H9 (cell line): Measurements from ENCODE around the gene ZNF485. TPM values are rescaled to one million over a fixed set of nuclear protein-coding genes. Genes with fewer than 3 reads are reported as not detected.

Source experiments
- DNase-seq: peaks from one replicate; pipeline ENCODE4 v3.0.0-alpha.2; 2017
- H2AFZ ChIP-seq: one replicate; pipeline ENCODE4 v1.6.1; 2013; ENCODE audit warnings: mild to moderate bottlenecking, low read length, control low read depth, moderate library complexity
- H2AK5ac ChIP-seq: 2 replicates; pipeline ENCODE4 v1.6.1; 2013; ENCODE audit warnings: low read length, control low read depth, mixed read lengths; ENCODE audit not compliant: insufficient read length
- H2BK120ac ChIP-seq: one replicate; pipeline ENCODE4 v1.6.1; 2013; ENCODE audit warnings: low read depth, mild to moderate bottlenecking, low read length, control low read depth, inconsistent platforms; ENCODE audit not compliant: poor library complexity, severe bottlenecking
- H2BK12ac ChIP-seq: 2 replicates; pipeline ENCODE4 v1.6.1; 2013; ENCODE audit warnings: low read length, control low read depth, mixed read lengths, low read depth; ENCODE audit not compliant: insufficient read length
- H2BK15ac ChIP-seq: 2 replicates; pipeline ENCODE4 v1.6.1; 2013; ENCODE audit warnings: low read depth, low read length, control low read depth
- H2BK20ac ChIP-seq: one replicate; pipeline ENCODE4 v1.6.1; 2013; ENCODE audit warnings: low read depth, mild to moderate bottlenecking, low read length, control low read depth, inconsistent platforms; ENCODE audit not compliant: poor library complexity, severe bottlenecking
- H2BK5ac ChIP-seq: 2 replicates; pipeline ENCODE4 v1.6.1; 2013; ENCODE audit warnings: low read length, control low read depth, mixed read lengths; ENCODE audit not compliant: insufficient read length
- H3K14ac ChIP-seq: 2 replicates; pipeline ENCODE4 v1.6.1; 2013; ENCODE audit warnings: low read length, control low read depth; ENCODE audit not compliant: insufficient read depth
- H3K18ac ChIP-seq: 2 replicates; pipeline ENCODE4 v1.6.1; 2013; ENCODE audit warnings: low read depth, mild to moderate bottlenecking, mixed read lengths, low read length, control low read depth; ENCODE audit not compliant: insufficient read length
- H3K23ac ChIP-seq: 2 replicates; pipeline ENCODE4 v1.6.1; 2013; ENCODE audit warnings: low read length, control low read depth, mixed read lengths, low read depth; ENCODE audit not compliant: insufficient read length
- H3K23me2 ChIP-seq: 2 replicates; pipeline ENCODE4 v1.6.1; 2013; ENCODE audit warnings: low read depth, mild to moderate bottlenecking, mixed read lengths, low read length, control low read depth; ENCODE audit not compliant: insufficient read length, poor library complexity, severe bottlenecking
- H3K27ac ChIP-seq: 2 replicates; pipeline ENCODE4 v1.5.1; 2013; ENCODE audit warnings: low read length, control low read depth, mixed read lengths, low read depth; ENCODE audit not compliant: insufficient read length
- H3K27me3 ChIP-seq: 2 replicates; pipeline ENCODE4 v1.6.1; 2013; ENCODE audit warnings: low read length, control low read depth, inconsistent platforms; ENCODE audit not compliant: insufficient read depth
- H3K4ac ChIP-seq: 2 replicates; pipeline ENCODE4 v1.6.1; 2013; ENCODE audit warnings: low read depth, mild to moderate bottlenecking, control low read depth, inconsistent platforms, low read length, moderate library complexity
- H3K4me1 ChIP-seq: 2 replicates; pipeline ENCODE4 v1.6.1; 2013; ENCODE audit warnings: low read length, control low read depth, inconsistent platforms; ENCODE audit not compliant: insufficient read depth
- H3K4me2 ChIP-seq: 2 replicates; pipeline ENCODE4 v1.6.1; 2013; ENCODE audit warnings: low read length, control low read depth, mixed read lengths; ENCODE audit not compliant: insufficient read length, insufficient read depth
- H3K56ac ChIP-seq: 2 replicates; pipeline ENCODE4 v1.6.1; 2013; ENCODE audit warnings: low read depth, mild to moderate bottlenecking, mixed read lengths, low read length, control low read depth; ENCODE audit not compliant: insufficient read length
- H3K79me1 ChIP-seq: 2 replicates; pipeline ENCODE4 v1.6.1; 2013; ENCODE audit warnings: low read depth, mild to moderate bottlenecking, moderate library complexity, low read length, control low read depth, inconsistent platforms; ENCODE audit not compliant: insufficient read depth, poor library complexity, severe bottlenecking
- H3K79me2 ChIP-seq: 2 replicates; pipeline ENCODE4 v1.6.1; 2013; ENCODE audit warnings: low read length, control low read depth, inconsistent platforms; ENCODE audit not compliant: insufficient read depth
- H3K9ac ChIP-seq: 2 replicates; pipeline ENCODE4 v1.6.1; 2013; ENCODE audit warnings: low read length, control low read depth, mixed read lengths; ENCODE audit not compliant: insufficient read length; ENCODE audit errors: extremely low read depth
- H3K9me3 ChIP-seq: one replicate; pipeline ENCODE4 v1.6.1; 2013; ENCODE audit warnings: low read depth, low read length, inconsistent platforms; ENCODE audit not compliant: control insufficient read depth
- H3T11ph ChIP-seq: one replicate; pipeline ENCODE4 v1.6.1; 2013; ENCODE audit warnings: mild to moderate bottlenecking, low read length, control low read depth, inconsistent platforms
- H4K20me1 ChIP-seq: one replicate; pipeline ENCODE4 v1.6.1; 2013; ENCODE audit not compliant: control insufficient read depth, insufficient read length, insufficient read depth
- H4K5ac ChIP-seq: 2 replicates; pipeline ENCODE4 v1.6.1; 2013; ENCODE audit warnings: low read depth, mild to moderate bottlenecking, mixed read lengths, low read length, control low read depth; ENCODE audit not compliant: insufficient read length
- H4K8ac ChIP-seq: replicated peaks from 2 replicates; pipeline ENCODE4 v1.6.1; 2013; ENCODE audit warnings: low read length, control low read depth, mixed read lengths, low read depth; ENCODE audit not compliant: insufficient read length
- H4K91ac ChIP-seq: 2 replicates; pipeline ENCODE4 v1.6.1; 2013; ENCODE audit warnings: low read depth, mild to moderate bottlenecking, moderate library complexity, mixed read lengths, low read length, control low read depth; ENCODE audit not compliant: insufficient read length
- H3K27ac Mint-ChIP-seq, 3 experiments: 2 replicates in 2 of 3; 3 replicates in 1 of 3; pipeline ENCODE4 v1.8.0; 2020 to 2021; ENCODE audit warnings: mixed read lengths in 3 of 3, mild to moderate bottlenecking in 1 of 3, moderate library complexity in 1 of 3
- H3K27me3 Mint-ChIP-seq: 2 replicates; pipeline ENCODE4 v1.8.0; 2021; ENCODE audit warnings: low read depth, mild to moderate bottlenecking, moderate library complexity, mixed read lengths
- H3K36me3 Mint-ChIP-seq, 3 experiments: 2 replicates in 2 of 3; 3 replicates in 1 of 3; pipeline ENCODE4 v1.8.0; 2020 to 2021; ENCODE audit warnings: low read depth in 3 of 3, mixed read lengths in 3 of 3; ENCODE audit not compliant: insufficient read depth in 1 of 3
- H3K4me1 Mint-ChIP-seq, 2 experiments: 2 replicates each; pipeline ENCODE4 v1.8.0; 2020; ENCODE audit warnings: mixed read lengths in 2 of 2
- H3K4me3 Mint-ChIP-seq, 2 experiments: 2 replicates in 1 of 2; 3 replicates in 1 of 2; pipeline ENCODE4 v1.8.0; 2020 to 2021; ENCODE audit warnings: mild to moderate bottlenecking in 2 of 2, mixed read lengths in 2 of 2, moderate library complexity in 1 of 2
- H3K9me3 Mint-ChIP-seq, 2 experiments: 2 replicates in 1 of 2; 3 replicates in 1 of 2; pipeline ENCODE4 v1.8.0; 2020; ENCODE audit warnings: mild to moderate bottlenecking in 2 of 2, mixed read lengths in 2 of 2, moderate library complexity in 1 of 2
- CTCF ChIP-seq: fragments of 200-600 bp; sonication (generic); conservative IDR thresholded peaks from 3 replicates; pipeline ENCODE4 v1.8.0; 2021; ENCODE audit warnings: antibody characterized with exemption, mild to moderate bottlenecking
- total RNA-seq: library from RNA; stranded (reverse); gene quantifications from 2 replicates; pipeline ENCODE4 v1.2.1, GENCODE V29; 2021

The ZNF485 gene
- total RNA-seq, 1 experiment from 2014 or later, result 8.9 TPM

- H3K23me2 ChIP-seq, result peaks cover 9% of the 10 kb centered on the region
- Mint-ChIP-seq H3K27ac (no peak overlapping the region; a peak in 1 of 7 replicates), H3K36me3 (peaks cover 72 to 74% (median 74%) of the 10 kb centered on the region in 3 experiments), H3K27me3 (peaks cover 4% of the 10 kb centered on the region; the same call in 1 of the 2 replicates), H3K4me3 (no peak overlapping the region), H3K4me1 (peaks cover 9 to 10% of the 10 kb centered on the region in 2 experiments), H3K9me3 (peaks cover 25 to 42% of the 10 kb centered on the region in 2 experiments)
- no peak overlapping the region for H3T11ph ChIP-seq
- no peak overlapping the region for H2BK12ac ChIP-seq
- no peak overlapping the region for H4K8ac ChIP-seq
- no peaks in the 10 kb centered on the region; the same call in 1 of the 2 replicates for H3K27me3 ChIP-seq
- TF ChIP-seq CTCF, result no peak
- H3K56ac ChIP-seq, result no peak overlapping the region
- no peak overlapping the region for H3K14ac ChIP-seq
- H2BK120ac ChIP-seq, result no peak overlapping the region
- H2AFZ ChIP-seq, result no peak overlapping the region
- no peaks in the 10 kb centered on the region for H3K4me1 ChIP-seq
- no peak overlapping the region for H3K4ac ChIP-seq
- H2BK15ac ChIP-seq, result no peak overlapping the region
- no peak overlapping the region for H2BK5ac ChIP-seq
- no peak overlapping the region for H4K5ac ChIP-seq
- no peak for DNase-seq
- no peak overlapping the region for H3K18ac ChIP-seq
- no peak overlapping the region for H3K27ac ChIP-seq
- no peaks in the 10 kb centered on the region for H4K20me1 ChIP-seq
- H3K9me3 ChIP-seq, result no peaks in the 10 kb centered on the region
- H3K79me2 ChIP-seq, result no peaks in the 10 kb centered on the region
- H4K91ac ChIP-seq, result no peak overlapping the region
- no peaks in the 10 kb centered on the region for H3K79me1 ChIP-seq
- H2BK20ac ChIP-seq, result no peak overlapping the region
- H3K4me2 ChIP-seq, result no peak overlapping the region
- H2AK5ac ChIP-seq, result no peak overlapping the region
- no peak overlapping the region for H3K23ac ChIP-seq
- no peak overlapping the region for H3K9ac ChIP-seq
These were observed 4.4 kb downstream of the ZNF485 start for GRCh38 chr10:43610636-43611035.
